Measurements from ENCODE around the gene RPL36AL. TPM values are rescaled to one million over a fixed set of nuclear protein-coding genes. Genes with fewer than 3 reads are reported as not detected.
"Not testable (repeated sequence)": the region's sequence is repeated elsewhere in the genome, so short reads cannot be mapped to it uniquely, and the experiment has no call there.

RPL36AL gene
- 130 and 170 TPM in 2 replicates for total RNA-seq (ENCODE audit: low replicate concordance)

GRCh38 chr14:49620182-49621113 lies at the start of gene RPL36AL, which contains the start of gene MGAT2:
Gene RPL36AL, minus strand, starts transcription at chr14:49620626. Its CDS starts 1,522 bp downstream, at chr14:49619104.
Gene MGAT2, plus strand, starts transcription at chr14:49620799. Its CDS starts 470 bp downstream, at chr14:49621269.
- peaks cover 23% of the 10 kb centered on the region for H3K36me3 Mint-ChIP-seq
- Histone ChIP-seq H3K4me2 (peak within 1 kb of the TSS; percentile 95), H3K36me3 (peaks cover 18% of the 10 kb centered on the region), H3K9ac (peak within 1 kb of the TSS; percentile 65), H3K9me3 (ENCODE audit: low read depth) (no peaks in the 10 kb centered on the region), H3K27me3 (no peaks in the 10 kb centered on the region), H3K4me3 (peak within 1 kb of the TSS; percentile 72), H3K79me2 (ENCODE audit: low read depth) (peaks cover 68% of the 10 kb centered on the region), H2AFZ (replicated peaks) (peak within 1 kb of the TSS; percentile 50), H4K20me1 (ENCODE audit: low read depth) (peaks cover 48% of the 10 kb centered on the region), H3K27ac (peak within 1 kb of the TSS; percentile 88), H3K4me1 (peaks cover 22% of the 10 kb centered on the region), H3F3A (ENCODE audit: low read depth) (peaks cover 52% of the 10 kb centered on the region)
- no peaks in the 10 kb centered on the region for H3K9me3 Mint-ChIP-seq
- TF ChIP-seq EZH2phosphoT487 (IDR thresholded peaks at IDR 0.05) (peak; percentile 11), CTCF (IDR thresholded peaks at IDR 0.05) (peak; percentile 40), EZH2 (IDR thresholded peaks at IDR 0.05) (peak; percentile 55)
- peak within 1 kb of the TSS; percentile 100 for H3K4me3 Mint-ChIP-seq
- H3K27ac Mint-ChIP-seq, result peak within 1 kb of the TSS; percentile 95
- peaks cover 5% of the 10 kb centered on the region for H3K27me3 Mint-ChIP-seq (ENCODE audit: insufficient read depth, low read depth)
- DNase-seq (ENCODE audit: low spot score), result peak; percentile 99
- peaks cover 34% of the 10 kb centered on the region for H3K4me1 Mint-ChIP-seq

- Mint-ChIP-seq H3K4me1 (no peaks in the 10 kb centered on the region), H3K9me3 (no peaks in the 10 kb centered on the region), H3K4me3 (no peak overlapping the region), H3K27me3 (ENCODE audit: insufficient read depth, low read depth) (no peaks in the 10 kb centered on the region), H3K27ac (no peak overlapping the region), H3K36me3 (peaks cover 2% of the 10 kb centered on the region)
- H2AFZ ChIP-seq (replicated peaks), result no peak overlapping the region
- H3K36me3 ChIP-seq, result peaks cover 5% of the 10 kb centered on the region
- H3K79me2 ChIP-seq (ENCODE audit: low read depth), result no peaks in the 10 kb centered on the region
- H3K4me1 ChIP-seq, result no peaks in the 10 kb centered on the region
- no peak overlapping the region for H3K4me3 ChIP-seq
- H3K27ac ChIP-seq, result no peak overlapping the region
- H3K9ac ChIP-seq, result no peak overlapping the region
- no peak overlapping the region for H3K4me2 ChIP-seq
- no peak for DNase-seq (ENCODE audit: low spot score)
- H4K20me1 ChIP-seq (ENCODE audit: low read depth), result no peaks in the 10 kb centered on the region
- H3F3A ChIP-seq (ENCODE audit: low read depth), result no peaks in the 10 kb centered on the region
- H3K9me3 ChIP-seq (ENCODE audit: low read depth), result no peaks in the 10 kb centered on the region
- H3K27me3 ChIP-seq, result no peaks in the 10 kb centered on the region
- TF ChIP-seq EZH2 (IDR thresholded peaks at IDR 0.05), result no peak
Measured at GRCh38 chr14:49659526-49660455, 39.4 kb upstream of the RPL36AL start.

- H3K27ac ChIP-seq; H3K27ac Mint-ChIP-seq; DNase-seq (ENCODE audit: low spot score); H3K36me3 Mint-ChIP-seq; H3K9ac ChIP-seq; H3K4me2 ChIP-seq; H3K4me1 ChIP-seq; H3K79me2 ChIP-seq (ENCODE audit: low read depth); H3K27me3 Mint-ChIP-seq (ENCODE audit: insufficient read depth, low read depth); H2AFZ ChIP-seq (replicated peaks); H4K20me1 ChIP-seq (ENCODE audit: low read depth); H3K9me3 Mint-ChIP-seq; H3K36me3 ChIP-seq; H3K9me3 ChIP-seq (ENCODE audit: low read depth); H3K4me3 ChIP-seq; H3K4me3 Mint-ChIP-seq; H3F3A ChIP-seq (ENCODE audit: low read depth); H3K27me3 ChIP-seq; H3K4me1 Mint-ChIP-seq: not testable (repeated sequence)
Measured at GRCh38 chr14:49657500-49657899, 37.1 kb upstream of the RPL36AL start.

GRCh38 chr14:49654511-49654910 lies 34.1 kb upstream of the RPL36AL start:
- H3K27ac Mint-ChIP-seq, result no peak overlapping the region
- Histone ChIP-seq H3K9me3 (ENCODE audit: low read depth) (no peaks in the 10 kb centered on the region), H3K4me2 (no peak overlapping the region), H3K79me2 (ENCODE audit: low read depth) (no peaks in the 10 kb centered on the region), H3K27me3 (no peaks in the 10 kb centered on the region), H2AFZ (replicated peaks) (no peak overlapping the region), H3K4me3 (no peak overlapping the region), H3K9ac (no peak overlapping the region), H3F3A (ENCODE audit: low read depth) (no peaks in the 10 kb centered on the region), H4K20me1 (ENCODE audit: low read depth) (no peaks in the 10 kb centered on the region), H3K36me3 (no peaks in the 10 kb centered on the region), H3K27ac (no peak overlapping the region), H3K4me1 (no peaks in the 10 kb centered on the region)
- H3K4me1 Mint-ChIP-seq, result no peaks in the 10 kb centered on the region
- H3K4me3 Mint-ChIP-seq, result no peak overlapping the region
- H3K36me3 Mint-ChIP-seq, result peaks cover 8% of the 10 kb centered on the region
- DNase-seq (ENCODE audit: low spot score), result no peak
- no peak for TF ChIP-seq CTCF (IDR thresholded peaks at IDR 0.05)
- TF ChIP-seq EZH2phosphoT487 (IDR thresholded peaks at IDR 0.05), result no peak
- no peak for TF ChIP-seq EZH2 (IDR thresholded peaks at IDR 0.05)
- H3K9me3 Mint-ChIP-seq, result no peaks in the 10 kb centered on the region
- H3K27me3 Mint-ChIP-seq (ENCODE audit: insufficient read depth, low read depth), result peaks cover 3% of the 10 kb centered on the region
